KMS-11 (cell line): ENCODE results near the gene RNFT2.

Experiments
- H2AFZ ChIP-seq: fragments of 200-600 bp; sonication (generic); 2 replicates; pipeline ENCODE4 v1.6.1; 2016; ENCODE audit warnings: antibody characterized with exemption, mixed run types, low read depth
- H3K27ac ChIP-seq: fragments of 200-600 bp; sonication (generic); 2 replicates; pipeline ENCODE4 v1.6.1; 2016; ENCODE audit warnings: mild to moderate bottlenecking, mixed run types
- H3K27me3 ChIP-seq: fragments of 200-600 bp; sonication (generic); 2 replicates; pipeline ENCODE4 v1.6.1; 2017; ENCODE audit warnings: mild to moderate bottlenecking, low read depth, mixed run types, moderate library complexity; ENCODE audit not compliant: insufficient read depth
- H3K36me3 ChIP-seq: fragments of 200-600 bp; sonication (generic); 2 replicates; pipeline ENCODE4 v1.6.1; 2017; ENCODE audit warnings: mild to moderate bottlenecking, mixed run types; ENCODE audit not compliant: insufficient read depth
- H3K4me1 ChIP-seq: fragments of 200-600 bp; sonication (generic); 2 replicates; pipeline ENCODE4 v1.6.1; 2016; ENCODE audit warnings: mild to moderate bottlenecking, low read depth, mixed run types; ENCODE audit not compliant: poor library complexity, severe bottlenecking
- H3K4me2 ChIP-seq: fragments of 200-600 bp; sonication (generic); 2 replicates; pipeline ENCODE4 v1.7.0; 2016; ENCODE audit warnings: mild to moderate bottlenecking, mixed run types
- H3K4me3 ChIP-seq: fragments of 200-600 bp; sonication (generic); IDR thresholded peaks from 2 replicates; pipeline ENCODE4 v1.6.1; 2017; ENCODE audit warnings: low read depth, low read length, mixed read lengths; ENCODE audit not compliant: insufficient read depth
- H3K79me2 ChIP-seq: fragments of 200-600 bp; sonication (generic); 2 replicates; pipeline ENCODE4 v1.6.1; 2016; ENCODE audit warnings: low read depth, mixed run types; ENCODE audit not compliant: insufficient read depth
- H3K9ac ChIP-seq: fragments of 200-600 bp; sonication (generic); 2 replicates; pipeline ENCODE4 v1.6.1; 2016; ENCODE audit warnings: mild to moderate bottlenecking, mixed run types
- H4K20me1 ChIP-seq: fragments of 200-600 bp; sonication (generic); 2 replicates; pipeline ENCODE4 v1.6.1; 2016; ENCODE audit warnings: mild to moderate bottlenecking, mixed run types; ENCODE audit not compliant: insufficient read depth
- CTCF ChIP-seq: fragments of 200-600 bp; sonication (generic); conservative IDR thresholded peaks from 2 replicates; pipeline ENCODE4 v1.6.1; 2017; ENCODE audit warnings: low read depth, mild to moderate bottlenecking, antibody characterized with exemption, low read length, moderate library complexity, mixed read lengths

RNFT2 gene

GRCh38 chr12:116708826-116709756 lies 29.0 kb upstream of the RNFT2 start:
- H3K9ac ChIP-seq, result no peak overlapping the region
- no peaks in the 10 kb centered on the region for H3K79me2 ChIP-seq
- H4K20me1 ChIP-seq, result no peaks in the 10 kb centered on the region
- no peaks in the 10 kb centered on the region for H3K27me3 ChIP-seq
- peak; percentile 51 for TF ChIP-seq CTCF
- H3K36me3 ChIP-seq, result no peaks in the 10 kb centered on the region
- H3K4me2 ChIP-seq, result peak overlapping the region; percentile 27; the same call in 1 of the 2 replicates
- H3K4me3 ChIP-seq, result no peak overlapping the region
- H3K4me1 ChIP-seq, result no peaks in the 10 kb centered on the region
- H3K27ac ChIP-seq, result no peak overlapping the region
- peak overlapping the region; percentile 45; the same call in 1 of the 2 replicates for H2AFZ ChIP-seq

GRCh38 chr12:116709768-116710167 lies 28.3 kb upstream of the RNFT2 start:
- H3K36me3 ChIP-seq, result no peaks in the 10 kb centered on the region
- no peaks in the 10 kb centered on the region for H4K20me1 ChIP-seq
- H3K4me1 ChIP-seq, result no peaks in the 10 kb centered on the region
- no peak overlapping the region for H2AFZ ChIP-seq
- H3K27ac ChIP-seq, result no peak overlapping the region
- H3K27me3 ChIP-seq, result no peaks in the 10 kb centered on the region
- H3K4me3 ChIP-seq, result no peak overlapping the region
- H3K79me2 ChIP-seq, result no peaks in the 10 kb centered on the region
- no peak overlapping the region for H3K4me2 ChIP-seq
- H3K9ac ChIP-seq, result no peak overlapping the region
- no peak for TF ChIP-seq CTCF

GRCh38 chr12:116710370-116711150 lies 27.6 kb upstream of the RNFT2 start:
- H3K9ac ChIP-seq, result no peak overlapping the region
- H3K4me1 ChIP-seq, result no peaks in the 10 kb centered on the region
- TF ChIP-seq CTCF, result no peak
- no peak overlapping the region for H2AFZ ChIP-seq
- no peak overlapping the region for H3K27ac ChIP-seq
- no peaks in the 10 kb centered on the region for H3K79me2 ChIP-seq
- H3K27me3 ChIP-seq, result no peaks in the 10 kb centered on the region
- no peak overlapping the region for H3K4me3 ChIP-seq
- no peak overlapping the region for H3K4me2 ChIP-seq
- H3K36me3 ChIP-seq, result no peaks in the 10 kb centered on the region
- H4K20me1 ChIP-seq, result no peaks in the 10 kb centered on the region

GRCh38 chr12:116712458-116713303 lies 25.4 kb upstream of the RNFT2 start:
- Histone ChIP-seq H4K20me1 (no peaks in the 10 kb centered on the region), H3K79me2 (no peaks in the 10 kb centered on the region), H2AFZ (no peak overlapping the region), H3K36me3 (no peaks in the 10 kb centered on the region), H3K4me3 (no peak overlapping the region), H3K9ac (no peak overlapping the region), H3K27me3 (no peaks in the 10 kb centered on the region), H3K4me1 (no peaks in the 10 kb centered on the region), H3K4me2 (no peak overlapping the region), H3K27ac (no peak overlapping the region)
- TF ChIP-seq CTCF, result no peak
